ENCODE results near the gene TSNAXIP1. TPM values are rescaled to one million over a fixed set of nuclear protein-coding genes. Genes with fewer than 3 reads are reported as not detected.

The TSNAXIP1 gene
- total and polyA plus RNA-seq, 2 experiments from 2014 or later, result 3.1 to 5.8 TPM

DNA sequence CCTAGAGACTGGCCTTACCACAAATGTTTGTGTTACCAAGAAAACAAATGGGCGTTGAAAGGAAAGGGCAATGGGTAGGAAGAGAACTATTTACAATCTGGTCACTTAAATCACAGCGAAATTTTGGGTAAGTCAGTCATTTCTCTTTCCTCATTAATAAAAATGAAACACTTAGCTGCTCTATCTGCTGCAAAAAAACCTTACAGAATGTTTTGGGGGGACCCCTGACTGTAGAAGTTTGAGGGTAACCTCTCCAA, 39.3 kb downstream of the TSNAXIP1 start:
- peaks cover 74% of the 10 kb centered on the region for H3K79me2 ChIP-seq
- H2AFZ ChIP-seq, result peak overlapping the region; percentile 77
- peaks cover 20% of the 10 kb centered on the region for H4K20me1 ChIP-seq (ENCODE audit: insufficient read depth, poor library complexity, severe bottlenecking)
- H3K9me3 ChIP-seq (ENCODE audit: low read depth), result no peaks in the 10 kb centered on the region
- no peaks in the 10 kb centered on the region for H3K27me3 ChIP-seq
- TF ChIP-seq EZH2 (IDR thresholded peaks at IDR 0.05; ENCODE audit: borderline replicate concordance) (no peak), EZH2phosphoT487 (IDR thresholded peaks at IDR 0.05; ENCODE audit: low read depth, severe bottlenecking, unreplicated experiment) (no peak), CTCF (IDR thresholded peaks at IDR 0.05; ENCODE audit: poor library complexity) (no peak)
- H3K9me2 ChIP-seq (replicated peaks; ENCODE audit: insufficient read depth), result no peaks in the 10 kb centered on the region
- peak overlapping the region; percentile 99 for H3K27ac ChIP-seq
- H3K4me3 ChIP-seq, result peak overlapping the region; percentile 98
- H3K4me1 ChIP-seq (ENCODE audit: insufficient read depth), result peaks cover 39% of the 10 kb centered on the region
- no peaks in the 10 kb centered on the region for H3K36me3 ChIP-seq (replicated peaks; ENCODE audit: insufficient read depth, low read depth)
- WGBS (ENCODE audit: low lambda C conversion rate, missing lambda C conversion rate), result 23% methylated on average over 2 of the region's 2 CpGs
- no peak for DNase-seq (ENCODE audit: low spot score)
- H3K4me2 ChIP-seq, result peak overlapping the region; percentile 89

DNA sequence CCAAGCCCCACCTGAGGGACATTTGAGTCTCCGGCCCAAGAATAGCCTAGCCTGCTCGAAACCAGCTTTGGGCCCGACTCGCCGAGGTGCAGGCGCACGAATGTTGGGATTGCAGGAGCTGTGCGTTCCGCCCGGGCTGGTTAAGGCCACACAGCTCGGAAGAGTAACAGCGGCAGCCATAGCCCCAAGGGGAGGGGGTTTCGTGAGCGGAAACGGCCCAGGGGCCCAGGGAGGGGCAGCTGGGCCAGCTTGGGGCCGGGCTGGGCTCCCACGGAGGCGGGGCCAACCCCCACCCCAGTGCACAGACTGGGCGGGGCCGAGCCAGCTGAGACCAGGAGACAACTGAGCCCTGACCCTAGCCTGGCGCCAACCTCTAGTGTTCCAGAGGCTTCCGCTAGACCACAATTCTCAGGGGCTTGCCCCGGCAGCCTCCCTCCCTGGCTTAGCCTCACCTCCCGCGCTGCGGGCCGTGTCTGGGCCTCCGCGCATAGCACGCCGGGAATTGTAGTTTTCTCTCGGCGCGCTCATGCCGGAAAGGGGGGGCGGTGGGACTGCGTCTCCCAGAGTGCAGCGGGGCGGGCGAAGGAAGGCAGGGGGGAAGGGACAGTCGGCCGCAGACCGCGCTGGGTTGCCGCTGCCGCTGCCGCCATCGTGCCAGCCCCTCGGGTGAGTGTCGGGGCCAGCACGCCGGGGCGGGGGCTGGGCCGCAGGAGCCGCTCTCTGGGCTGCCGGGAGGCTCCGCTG, 39.8 kb downstream of the TSNAXIP1 start, which contains the start of gene NUTF2:
Gene NUTF2 (plus strand): TSS at position 614 of the 744 bp plus-strand sequence. CDS start 18,198 bp downstream, outside the sequence.
- no peaks in the 10 kb centered on the region for H3K9me2 ChIP-seq (replicated peaks; ENCODE audit: insufficient read depth)
- peak; percentile 97 for DNase-seq (ENCODE audit: low spot score)
- H2AFZ ChIP-seq, result peak within 1 kb of the TSS; percentile 77
- TF ChIP-seq CTCF (IDR thresholded peaks at IDR 0.05; ENCODE audit: poor library complexity), result no peak
- TF ChIP-seq EZH2 (IDR thresholded peaks at IDR 0.05; ENCODE audit: borderline replicate concordance), result no peak
- no peak for TF ChIP-seq EZH2phosphoT487 (IDR thresholded peaks at IDR 0.05; ENCODE audit: low read depth, severe bottlenecking, unreplicated experiment)
- peaks cover 21% of the 10 kb centered on the region for H4K20me1 ChIP-seq (ENCODE audit: insufficient read depth, poor library complexity, severe bottlenecking)
- peaks cover 79% of the 10 kb centered on the region for H3K79me2 ChIP-seq
- H3K27ac ChIP-seq, result peak within 1 kb of the TSS; percentile 99
- H3K9me3 ChIP-seq (ENCODE audit: low read depth), result no peaks in the 10 kb centered on the region
- no peaks in the 10 kb centered on the region for H3K36me3 ChIP-seq (replicated peaks; ENCODE audit: insufficient read depth, low read depth)
- peaks cover 39% of the 10 kb centered on the region for H3K4me1 ChIP-seq (ENCODE audit: insufficient read depth)
- no peaks in the 10 kb centered on the region for H3K27me3 ChIP-seq
- H3K4me3 ChIP-seq, result peak within 1 kb of the TSS; percentile 98
- H3K4me2 ChIP-seq, result peak within 1 kb of the TSS; percentile 89
- 1% methylated on average over 27 of the region's 57 CpGs for WGBS (ENCODE audit: low lambda C conversion rate, missing lambda C conversion rate)

GRCh38 chr16:67847064-67847861, 40.6 kb downstream of the TSNAXIP1 start, which contains the start of gene CENPT:
Gene CENPT (minus strand): TSS chr16:67847693. CDS start chr16:67833859, 13,834 bp downstream.
- 2% methylated on average over 41 of the region's 62 CpGs for WGBS (ENCODE audit: low lambda C conversion rate, missing lambda C conversion rate)
- Histone ChIP-seq H3K4me1 (ENCODE audit: insufficient read depth) (peaks cover 39% of the 10 kb centered on the region), H3K4me2 (peak within 1 kb of the TSS; percentile 89), H3K4me3 (peak within 1 kb of the TSS; percentile 98), H3K79me2 (peaks cover 86% of the 10 kb centered on the region), H2AFZ (peak within 1 kb of the TSS; percentile 77), H3K9me2 (replicated peaks; ENCODE audit: insufficient read depth) (no peaks in the 10 kb centered on the region), H3K36me3 (replicated peaks; ENCODE audit: insufficient read depth, low read depth) (no peaks in the 10 kb centered on the region), H3K9me3 (ENCODE audit: low read depth) (no peaks in the 10 kb centered on the region), H4K20me1 (ENCODE audit: insufficient read depth, poor library complexity, severe bottlenecking) (peaks cover 22% of the 10 kb centered on the region), H3K27ac (peak within 1 kb of the TSS; percentile 99), H3K27me3 (no peaks in the 10 kb centered on the region)
- no peak for TF ChIP-seq CTCF (IDR thresholded peaks at IDR 0.05; ENCODE audit: poor library complexity)
- TF ChIP-seq EZH2phosphoT487 (IDR thresholded peaks at IDR 0.05; ENCODE audit: low read depth, severe bottlenecking, unreplicated experiment), result no peak
- TF ChIP-seq EZH2 (IDR thresholded peaks at IDR 0.05; ENCODE audit: borderline replicate concordance), result no peak
- peak; percentile 87 for DNase-seq (ENCODE audit: low spot score)
